PC-3 (cell line): Measurements from ENCODE around the gene NSL1. TPM values are rescaled to one million over a fixed set of nuclear protein-coding genes. Genes with fewer than 3 reads are reported as not detected.

Experiments used
- ATAC-seq: fragments of 200-7000 bp; cut with Tn5 transposase; 2 replicates; pipeline ENCODE4 v1.9.1; 2020; ENCODE audit warnings: mild to moderate bottlenecking, moderate library complexity
- BruUV-seq: library from RNA; stranded (reverse); fragments of 400-500 nt; replicated peaks from 2 replicates; lab custom pipeline; 2021; lab: Mats Ljungman, UMichigan
- CTCF ChIA-PET: fragments of 300-600 bp; sonication (Branson Sonifier 250); formaldehyde crosslinking; loops from one replicate; lab custom pipeline; 2022; ENCODE audit warnings: antibody characterized with exemption; lab: Charles Lee
- POLR2A ChIA-PET: fragments of 300-600 bp; sonication (Branson Sonifier 250); formaldehyde crosslinking; loops from one replicate; lab custom pipeline; 2022; ENCODE audit warnings: antibody characterized with exemption; ENCODE audit not compliant: unreplicated experiment; lab: Charles Lee
- DNase-seq: peaks from one replicate; pipeline ENCODE4 v3.0.0-alpha.2; 2015
- H2AFZ ChIP-seq: fragments of 300-600 bp; sonication (generic); 2 replicates; pipeline ENCODE4 v1.6.0; 2016; ENCODE audit warnings: antibody characterized with exemption, low read length
- H3F3A ChIP-seq: fragments of 300-600 bp; sonication (generic); one replicate; pipeline ENCODE4 v1.6.0; 2017; ENCODE audit warnings: antibody characterized with exemption, low read length, control low read depth, mild to moderate bottlenecking; ENCODE audit not compliant: unreplicated experiment
- H3K27ac ChIP-seq: fragments of 300-600 bp; sonication (generic); 2 replicates; pipeline ENCODE4 v1.5.1; 2016; ENCODE audit warnings: mild to moderate bottlenecking, low read length
- H3K27me3 ChIP-seq: fragments of 300-600 bp; sonication (generic); 2 replicates; pipeline ENCODE4 v1.6.1; 2016; ENCODE audit warnings: low read length, mixed read lengths
- H3K36me3 ChIP-seq: fragments of 300-600 bp; sonication (generic); 2 replicates; pipeline ENCODE4 v1.6.1; 2016; ENCODE audit warnings: low read depth, mixed run types, low read length, mixed read lengths
- H3K4me1 ChIP-seq: fragments of 300-600 bp; sonication (generic); 2 replicates; pipeline ENCODE4 v1.5.1; 2016; ENCODE audit warnings: low read length; ENCODE audit not compliant: insufficient read depth
- H3K4me2 ChIP-seq: fragments of 300-600 bp; sonication (generic); 2 replicates; pipeline ENCODE4 v1.6.0; 2016; ENCODE audit warnings: low read length
- H3K4me3 ChIP-seq: fragments of 300-600 bp; sonication (generic); 2 replicates; pipeline ENCODE4 v1.5.1; 2016; ENCODE audit warnings: mild to moderate bottlenecking, low read length, mixed read lengths
- H3K79me2 ChIP-seq: fragments of 300-600 bp; sonication (generic); 2 replicates; pipeline ENCODE4 v1.6.1; 2017; ENCODE audit warnings: low read length, mixed read lengths
- H3K9ac ChIP-seq: fragments of 300-600 bp; sonication (generic); 2 replicates; pipeline ENCODE4 v1.6.0; 2016; ENCODE audit warnings: mild to moderate bottlenecking, low read length
- H3K9me2 ChIP-seq: fragments of 300-600 bp; sonication (generic); replicated peaks from 2 replicates; pipeline ENCODE4 v1.6.1; 2016; ENCODE audit warnings: mixed run types, low read length, mixed read lengths
- H3K9me3 ChIP-seq: fragments of 300-600 bp; sonication (generic); 2 replicates; pipeline ENCODE4 v1.6.1; 2016; ENCODE audit warnings: low read length, mixed read lengths
- H4K20me1 ChIP-seq: fragments of 300-600 bp; sonication (generic); 2 replicates; pipeline ENCODE4 v1.6.1; 2016; ENCODE audit warnings: low read length, mixed read lengths
- EZH2 ChIP-seq: fragments of 300-600 bp; sonication (generic); IDR thresholded peaks from one replicate; pipeline ENCODE4 v1.6.1; 2017; ENCODE audit warnings: antibody characterized with exemption, mild to moderate bottlenecking, low read length; ENCODE audit not compliant: unreplicated experiment
- EZH2phosphoT487 ChIP-seq: fragments of 300-600 bp; sonication (generic); IDR thresholded peaks from 2 replicates; pipeline ENCODE4 v1.6.1; 2018; ENCODE audit warnings: mild to moderate bottlenecking, antibody characterized with exemption, low read length, borderline replicate concordance
- intact Hi-C: fragments of 100-400 bp; cut with micrococcal nuclease; formaldehyde crosslinking; loops from 2 replicates; pipeline ENCODE4 v1.9.0; 2023
- total RNA-seq: library from RNA; depleted of rRNA; stranded (reverse); fragments of >200 nt; gene quantifications from 2 replicates; pipeline ENCODE4 v1.2.3, GENCODE V29; 2014
- TF ChIP-seq, protein P1 (sequence below): fragments of 300-600 bp; sonication (generic); conservative IDR thresholded peaks from 2 replicates; pipeline ENCODE4 v1.5.1; 2017; ENCODE audit warnings: antibody characterized with exemption, low read depth, mild to moderate bottlenecking, low read length

NSL1 gene
- total RNA-seq, 1 experiment from 2014 or later = 56.1 TPM

DNA sequence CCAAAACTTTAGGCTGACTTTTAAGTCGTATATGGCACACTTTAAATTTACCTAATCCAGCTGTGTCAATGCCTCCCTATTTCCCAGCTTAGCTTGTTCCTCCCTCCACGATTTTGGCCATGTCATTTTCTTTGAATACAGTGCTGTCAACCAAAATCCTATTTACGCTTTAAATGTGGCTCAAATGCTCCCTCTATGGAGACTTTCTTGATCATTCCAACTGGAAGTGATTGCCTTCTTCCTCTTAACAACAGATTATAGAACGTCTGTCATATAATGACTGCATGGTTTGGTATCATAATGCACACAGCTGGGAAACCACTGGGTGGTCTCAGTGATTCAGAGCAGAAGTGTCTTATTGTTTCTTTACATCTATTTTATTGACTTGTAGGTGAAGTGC, 73.1 kb downstream of the NSL1 start:
- intact Hi-C loops = loop anchor here (1.0 kb wide), 2 partner anchors 53 to 241 kb away; no protein-coding TSS in a partner anchor

DNA sequence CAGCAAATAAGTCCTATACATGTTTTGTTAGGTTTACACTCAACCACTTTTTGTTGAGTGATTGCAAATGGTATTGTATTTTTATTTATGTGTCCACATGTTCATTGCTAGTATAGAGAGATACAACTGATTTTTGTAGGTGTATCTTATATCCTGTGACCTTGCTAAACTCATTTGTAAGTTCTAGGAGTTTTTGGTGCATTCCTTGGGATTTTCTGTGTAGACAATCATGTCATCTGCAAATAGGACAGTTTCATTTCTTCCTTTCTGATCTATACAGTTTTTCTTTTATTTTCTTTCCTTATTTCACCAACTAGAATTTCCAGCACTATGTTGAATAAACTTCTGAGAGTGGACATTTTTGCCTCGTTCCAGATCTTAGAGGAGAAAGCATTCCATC, 75.4 kb downstream of the NSL1 start:
- Histone ChIP-seq H3K79me2 (no peaks in the 10 kb centered on the region), H3K9ac (no peak overlapping the region), H3K4me3 (no peak overlapping the region), H3K27ac (no peak overlapping the region), H4K20me1 (no peaks in the 10 kb centered on the region), H3K9me2 (no peaks in the 10 kb centered on the region), H3K4me2 (no peak overlapping the region), H3K36me3 (no peaks in the 10 kb centered on the region), H3K27me3 (no peaks in the 10 kb centered on the region), H3K9me3 (no peaks in the 10 kb centered on the region), H3F3A (no peaks in the 10 kb centered on the region), H2AFZ (no peak overlapping the region), H3K4me1 (peaks cover 3% of the 10 kb centered on the region)
- BruUV-seq = no TSS peak
- ATAC-seq (no peak), DNase-seq (no peak)
- intact Hi-C loops = loop anchor here (2.0 kb wide), 1 partner anchor 15 kb away; no protein-coding TSS in a partner anchor
- TF ChIP-seq, protein P1, sequence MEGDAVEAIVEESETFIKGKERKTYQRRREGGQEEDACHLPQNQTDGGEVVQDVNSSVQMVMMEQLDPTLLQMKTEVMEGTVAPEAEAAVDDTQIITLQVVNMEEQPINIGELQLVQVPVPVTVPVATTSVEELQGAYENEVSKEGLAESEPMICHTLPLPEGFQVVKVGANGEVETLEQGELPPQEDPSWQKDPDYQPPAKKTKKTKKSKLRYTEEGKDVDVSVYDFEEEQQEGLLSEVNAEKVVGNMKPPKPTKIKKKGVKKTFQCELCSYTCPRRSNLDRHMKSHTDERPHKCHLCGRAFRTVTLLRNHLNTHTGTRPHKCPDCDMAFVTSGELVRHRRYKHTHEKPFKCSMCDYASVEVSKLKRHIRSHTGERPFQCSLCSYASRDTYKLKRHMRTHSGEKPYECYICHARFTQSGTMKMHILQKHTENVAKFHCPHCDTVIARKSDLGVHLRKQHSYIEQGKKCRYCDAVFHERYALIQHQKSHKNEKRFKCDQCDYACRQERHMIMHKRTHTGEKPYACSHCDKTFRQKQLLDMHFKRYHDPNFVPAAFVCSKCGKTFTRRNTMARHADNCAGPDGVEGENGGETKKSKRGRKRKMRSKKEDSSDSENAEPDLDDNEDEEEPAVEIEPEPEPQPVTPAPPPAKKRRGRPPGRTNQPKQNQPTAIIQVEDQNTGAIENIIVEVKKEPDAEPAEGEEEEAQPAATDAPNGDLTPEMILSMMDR = no peak
- TF ChIP-seq EZH2phosphoT487 (no peak), EZH2 (no peak)
- CTCF ChIA-PET = interaction anchor here (0.6 kb wide), 1 partner anchor 15 kb away, joined by 3 read pairs; no protein-coding TSS in a partner anchor
- POLR2A ChIA-PET = no interaction called here

More for the DNA sequence above, 73.1 kb downstream of the NSL1 start:
- Histone ChIP-seq H3F3A (peaks cover 5% of the 10 kb centered on the region), H3K4me2 (no peak overlapping the region), H3K79me2 (no peaks in the 10 kb centered on the region), H3K27ac (no peak overlapping the region), H3K4me1 (peaks cover 17% of the 10 kb centered on the region), H3K27me3 (no peaks in the 10 kb centered on the region), H3K9ac (no peak overlapping the region), H3K36me3 (no peaks in the 10 kb centered on the region), H3K9me3 (no peaks in the 10 kb centered on the region), H4K20me1 (no peaks in the 10 kb centered on the region), H2AFZ (no peak overlapping the region), H3K9me2 (no peaks in the 10 kb centered on the region), H3K4me3 (no peak overlapping the region)
- ChIA-PET CTCF (interaction anchor here (0.7 to 1.1 kb wide), 2 partner anchors 31 to 240 kb away, joined by 4 to 6 read pairs; no protein-coding TSS in a partner anchor), POLR2A (interaction anchor here (0.5 kb wide), 1 partner anchor 50 kb away, joined by 3 read pairs; no protein-coding TSS in a partner anchor)
- ATAC-seq = no peak
- DNase-seq = peak; percentile 64
- no TSS peak for BruUV-seq
- TF ChIP-seq, protein P1 = peak; percentile 69
- no peak for TF ChIP-seq EZH2phosphoT487

DNA sequence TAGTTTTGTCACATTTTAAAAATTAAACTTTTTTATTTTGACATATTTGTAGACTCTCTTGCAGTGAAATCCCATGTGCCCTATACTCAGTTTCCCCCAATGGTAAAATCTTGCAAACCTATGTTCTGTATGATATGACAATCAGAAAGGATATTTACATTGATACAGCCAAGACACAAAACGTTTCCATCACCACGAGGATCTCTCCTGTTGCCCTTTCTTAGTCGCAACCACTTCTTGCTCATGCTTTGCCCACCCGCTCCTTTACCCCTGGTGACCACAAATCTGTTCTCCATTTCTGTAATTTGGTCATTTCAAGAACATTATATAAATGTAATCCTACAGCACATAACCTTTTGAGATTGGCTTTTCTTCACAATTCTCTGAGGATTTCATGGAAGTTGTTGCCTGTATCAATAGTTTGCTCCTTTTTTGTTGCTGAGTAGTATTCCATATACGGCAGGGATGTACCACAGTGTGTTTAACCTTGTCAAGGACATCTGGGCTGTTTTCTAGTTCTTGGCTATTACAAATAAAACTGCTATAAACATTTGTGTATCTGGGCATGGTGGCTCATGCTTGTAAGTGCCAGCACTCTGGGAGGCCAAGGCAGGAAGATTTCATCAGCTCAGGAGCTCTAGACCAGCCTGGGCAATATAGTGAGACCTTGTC, 78.0 kb downstream of the NSL1 start:
- BruUV-seq = no TSS peak
- no peaks in the 10 kb centered on the region for H3F3A ChIP-seq
- H4K20me1 ChIP-seq = no peaks in the 10 kb centered on the region
- no peak for DNase-seq
- no peak overlapping the region for H2AFZ ChIP-seq
- H3K9me2 ChIP-seq = no peaks in the 10 kb centered on the region
- CTCF ChIA-PET = no interaction called here
- H3K9me3 ChIP-seq = no peaks in the 10 kb centered on the region
- H3K4me3 ChIP-seq = no peak overlapping the region
- no peak overlapping the region for H3K4me2 ChIP-seq
- H3K4me1 ChIP-seq = no peaks in the 10 kb centered on the region
- no peak overlapping the region for H3K27ac ChIP-seq
- H3K27me3 ChIP-seq = no peaks in the 10 kb centered on the region
- ATAC-seq = no peak
- intact Hi-C loops = no loop called here
- no peaks in the 10 kb centered on the region for H3K79me2 ChIP-seq
- POLR2A ChIA-PET = no interaction called here
- TF ChIP-seq EZH2phosphoT487 = no peak
- TF ChIP-seq EZH2 = no peak
- TF ChIP-seq, protein P1 = no peak
- no peak overlapping the region for H3K9ac ChIP-seq
- H3K36me3 ChIP-seq = no peaks in the 10 kb centered on the region
